ENCODE measurements around the gene EIF2B4. TPM values are rescaled to one million over a fixed set of nuclear protein-coding genes. Genes with fewer than 3 reads are reported as not detected.
A peak's percentile ranks its signal among the peaks of the same experiment; 100 is the strongest.

The EIF2B4 gene
- total and polyA plus RNA-seq, 2 experiments from 2014 or later: 51.4 to 64.0 TPM

- peaks cover 42% of the 10 kb centered on the region for H4K20me1 ChIP-seq (replicated peaks; ENCODE audit: insufficient read depth)
- Mint-ChIP-seq H3K27ac (peak overlapping the region; percentile 48; the same call in 1 of the 2 replicates), H3K4me1 (peaks cover 25% of the 10 kb centered on the region), H3K9me3 (no peaks in the 10 kb centered on the region), H3K27me3 (ENCODE audit: insufficient read depth, low read depth, poor library complexity) (peaks cover 2% of the 10 kb centered on the region), H3K4me3 (no peak overlapping the region), H3K36me3 (ENCODE audit: low read depth) (peaks cover 21% of the 10 kb centered on the region)
- peaks cover 36% of the 10 kb centered on the region for H3K4me1 ChIP-seq (ENCODE audit: insufficient read depth)
- no peak overlapping the region for H2AFZ ChIP-seq
- TF ChIP-seq REST (IDR thresholded peaks at IDR 0.05; ENCODE audit: unreplicated experiment) (no peak), ZNF331 (CRISPR knock-in tag; IDR thresholded peaks at IDR 0.05; ENCODE audit: low read depth) (no peak), ETS1 (IDR thresholded peaks at IDR 0.05) (no peak), ZNF462 (CRISPR knock-in tag; IDR thresholded peaks at IDR 0.05) (no peak), CREB1 (CRISPR knock-in tag; IDR thresholded peaks at IDR 0.05; ENCODE audit: low read depth) (no peak), JUNB (IDR thresholded peaks at IDR 0.05; ENCODE audit: unreplicated experiment) (no peak), EZH2phosphoT487 (IDR thresholded peaks at IDR 0.05; ENCODE audit: unreplicated experiment) (no peak), EZH2 (IDR thresholded peaks at IDR 0.05; ENCODE audit: low read depth, unreplicated experiment) (no peak), CTCF (conservative IDR thresholded peaks at IDR 0.05; ENCODE audit: low read depth in 2 of 2) (no peak), POLR2AphosphoS5 (IDR thresholded peaks at IDR 0.05; ENCODE audit: low read depth) (no peak), NANOG (IDR thresholded peaks at IDR 0.05; ENCODE audit: borderline replicate concordance) (no peak), ZNF114 (CRISPR knock-in tag; IDR thresholded peaks at IDR 0.05) (no peak), STAT1 (IDR thresholded peaks at IDR 0.05; ENCODE audit: unreplicated experiment) (no peak)
- H3K27me3 ChIP-seq (ENCODE audit: insufficient read depth): no peaks in the 10 kb centered on the region
- peaks cover 7% of the 10 kb centered on the region; the same call in 1 of the 2 replicates for H3K36me3 ChIP-seq (ENCODE audit: insufficient read depth)
- no peaks in the 10 kb centered on the region for H3K9me2 ChIP-seq (ENCODE audit: insufficient read depth)
- H3K27ac ChIP-seq (ENCODE audit: low read depth): peak overlapping the region; percentile 19; the same call in 1 of the 2 replicates
- ATAC-seq: no peak
- no peak overlapping the region for H3K4me3 ChIP-seq
- peaks cover 4% of the 10 kb centered on the region; the same call in 1 of the 2 replicates for H3F3A ChIP-seq (replicated peaks; ENCODE audit: low read depth)
- peaks cover 100% of the 10 kb centered on the region for H3K79me2 ChIP-seq (replicated peaks; ENCODE audit: insufficient read depth)
- DNase-seq (ENCODE audit: low spot score): no peak
- H3K4me2 ChIP-seq: no peak overlapping the region
Measured at GRCh38 chr2:27350106-27350693, 19.9 kb downstream of the EIF2B4 start.

Measured in GM23338 (cell line).